ENCODE results near the gene ALDH7A1.
A peak's percentile ranks its signal among the peaks of the same experiment; 100 is the strongest.
"Not testable (repeated sequence)": the region's sequence is repeated elsewhere in the genome, so short reads cannot be mapped to it uniquely, and the experiment has no call there.

Gene ALDH7A1

DNA sequence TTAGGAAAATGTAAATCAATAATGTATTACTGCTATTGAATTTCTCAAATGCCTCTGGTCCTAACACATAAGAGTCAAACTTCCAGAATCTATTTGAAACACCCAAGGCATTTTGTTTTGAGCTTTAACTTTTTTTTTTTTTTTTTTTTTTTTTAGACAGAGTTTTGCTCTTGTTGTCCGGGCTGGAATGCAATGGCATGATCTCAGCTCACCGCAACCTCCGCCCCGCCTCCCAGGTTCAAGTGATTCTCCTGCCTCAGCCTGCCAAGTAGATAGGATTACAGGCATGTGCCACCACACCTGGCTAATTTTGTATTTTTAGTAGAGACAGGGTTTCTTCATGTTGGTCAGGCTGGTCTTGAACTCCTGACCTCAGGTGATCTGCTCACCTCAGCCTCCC, 75.8 kb downstream of the ALDH7A1 start:
- not testable (repeated sequence) for H3K27ac Mint-ChIP-seq; H3K36me3 Mint-ChIP-seq (ENCODE audit: insufficient read depth); H3K4me3 Mint-ChIP-seq; H3K4me1 Mint-ChIP-seq (ENCODE audit: low read depth in 2 of 2); ATAC-seq (replicated peaks); DNase-seq; H3K9me3 Mint-ChIP-seq
- peaks cover 7 to 11% of the 10 kb centered on the region in 2 donors for H3K27me3 Mint-ChIP-seq

DNA sequence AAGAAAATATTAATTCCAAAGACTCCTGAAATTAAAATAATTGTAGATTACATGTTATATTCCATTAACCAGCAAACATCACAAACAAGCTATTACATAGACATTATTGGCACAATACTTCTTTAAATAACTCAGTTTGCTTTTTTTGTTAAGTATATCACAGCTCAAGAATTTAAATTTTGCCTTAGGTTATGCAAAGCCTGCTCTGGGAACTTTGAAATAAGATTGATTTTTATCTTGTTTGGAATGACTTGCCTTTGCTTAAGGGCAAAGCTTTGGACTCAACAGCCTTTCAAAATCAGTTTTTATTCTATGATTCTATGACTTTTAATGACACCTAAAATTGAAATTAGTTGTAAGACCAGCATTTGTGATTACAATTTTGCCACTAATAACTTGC, 78.2 kb downstream of the ALDH7A1 start:
- no peak for ATAC-seq (replicated peaks)
- no peak overlapping the region for H3K27ac Mint-ChIP-seq
- H3K4me1 Mint-ChIP-seq (ENCODE audit: low read depth in 2 of 2), result peaks cover 0 to 3% of the 10 kb centered on the region in 2 donors
- H3K9me3 Mint-ChIP-seq, result no peaks in the 10 kb centered on the region
- H3K27me3 Mint-ChIP-seq, result peaks cover 6 to 11% of the 10 kb centered on the region in 2 donors
- H3K4me3 Mint-ChIP-seq, result no peak overlapping the region
- no peaks in the 10 kb centered on the region for H3K36me3 Mint-ChIP-seq (ENCODE audit: insufficient read depth)
- no peak for DNase-seq

DNA sequence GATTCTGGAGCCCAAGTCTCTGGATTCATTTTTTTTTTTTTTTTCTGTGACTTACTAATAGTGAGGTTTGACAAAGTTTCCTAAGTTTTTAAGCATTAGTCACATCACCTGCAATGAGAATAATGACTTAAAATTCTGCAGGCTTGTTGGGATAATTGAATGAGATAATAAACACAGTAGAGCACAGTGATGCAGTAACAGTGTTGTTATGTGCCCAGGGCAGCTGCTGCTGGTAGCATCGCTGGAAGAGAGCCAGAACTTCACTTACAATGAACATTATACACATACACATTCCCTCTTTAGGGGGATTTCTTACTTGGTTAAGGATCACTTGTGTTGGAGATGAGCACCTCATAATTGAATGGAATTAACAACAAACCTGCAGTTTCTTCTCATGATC, 78.9 kb downstream of the ALDH7A1 start:
- no peak for DNase-seq
- Mint-ChIP-seq H3K4me3 (no peak overlapping the region), H3K36me3 (ENCODE audit: insufficient read depth) (no peaks in the 10 kb centered on the region), H3K4me1 (ENCODE audit: low read depth in 2 of 2) (peaks cover 0 to 3% of the 10 kb centered on the region in 2 donors), H3K9me3 (no peaks in the 10 kb centered on the region), H3K27me3 (peaks cover 6 to 11% of the 10 kb centered on the region in 2 donors), H3K27ac (no peak overlapping the region)
- ATAC-seq (replicated peaks), result no peak

DNA sequence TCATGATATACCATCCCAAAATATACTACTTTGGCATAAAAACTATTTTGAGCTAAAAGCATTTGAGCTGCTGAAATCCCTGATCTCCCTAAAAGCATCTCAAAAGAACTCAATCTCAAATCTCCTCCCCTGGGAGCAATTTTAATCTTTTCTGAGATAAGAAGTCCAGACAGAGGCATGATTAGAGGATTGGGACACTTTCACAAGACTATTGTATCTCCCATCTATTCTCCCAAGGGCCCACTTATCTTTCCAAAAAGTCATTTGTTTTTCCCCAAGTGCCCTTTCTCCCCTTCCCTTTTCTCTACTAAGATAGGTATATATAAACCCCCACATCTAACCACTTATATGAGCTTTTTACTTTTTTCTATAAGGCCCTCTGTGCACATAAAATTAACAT, 79.7 kb downstream of the ALDH7A1 start:
- H3K36me3 Mint-ChIP-seq (ENCODE audit: insufficient read depth), result no peaks in the 10 kb centered on the region
- no peak overlapping the region for H3K27ac Mint-ChIP-seq
- no peaks in the 10 kb centered on the region for H3K9me3 Mint-ChIP-seq
- no peak for ATAC-seq (replicated peaks)
- peaks cover 0 to 9% of the 10 kb centered on the region in 2 donors for H3K4me1 Mint-ChIP-seq (ENCODE audit: low read depth in 2 of 2)
- peaks cover 6 to 11% of the 10 kb centered on the region in 2 donors for H3K27me3 Mint-ChIP-seq
- no peak for DNase-seq
- no peak overlapping the region for H3K4me3 Mint-ChIP-seq

DNA sequence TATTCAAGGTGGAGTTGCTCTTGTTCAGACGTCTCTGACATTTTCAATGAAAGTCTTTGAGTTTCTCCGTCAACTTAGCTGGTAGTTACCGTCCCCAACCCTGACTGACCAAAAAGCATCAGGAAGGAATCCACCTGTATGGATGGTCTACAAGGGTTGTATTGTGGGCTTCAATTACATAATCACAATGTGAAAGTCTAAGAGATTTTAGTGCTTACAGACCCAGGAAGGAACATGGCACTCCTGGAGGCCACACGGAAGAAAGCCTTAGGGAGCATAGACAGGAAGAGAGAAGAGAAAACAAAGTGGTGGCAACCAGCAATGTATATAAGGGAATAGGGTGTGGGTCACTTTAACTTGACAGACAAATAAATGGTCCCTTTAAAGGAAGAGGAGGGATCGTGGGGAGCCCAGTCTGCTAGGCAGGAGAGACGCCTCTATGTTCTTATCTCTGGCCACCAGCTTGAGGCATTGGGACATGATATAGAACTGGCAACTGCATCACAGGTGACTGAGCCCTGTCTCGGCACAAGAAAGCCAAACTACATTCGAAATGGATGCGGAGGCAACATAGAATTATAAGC, 80.4 kb downstream of the ALDH7A1 start:
- H3K4me3 Mint-ChIP-seq, result no peak overlapping the region
- peaks cover 0 to 9% of the 10 kb centered on the region in 2 donors for H3K4me1 Mint-ChIP-seq (ENCODE audit: low read depth in 2 of 2)
- no peak overlapping the region for H3K27ac Mint-ChIP-seq

GRCh38 chr5:126514131-126514557, 80.9 kb downstream of the ALDH7A1 start:
- DNase-seq (no peak), ATAC-seq (replicated peaks) (no peak)
- H3K27me3 Mint-ChIP-seq, result no peaks in the 10 kb centered on the region
- peaks cover under 1 to 9% of the 10 kb centered on the region in 2 donors for H3K4me1 Mint-ChIP-seq (ENCODE audit: low read depth in 2 of 2)
- no peaks in the 10 kb centered on the region for H3K36me3 Mint-ChIP-seq (ENCODE audit: insufficient read depth)
- H3K27ac Mint-ChIP-seq, result no peak overlapping the region
- no peak overlapping the region for H3K4me3 Mint-ChIP-seq
- H3K9me3 Mint-ChIP-seq, result no peaks in the 10 kb centered on the region

More for the DNA sequence above, 80.4 kb downstream of the ALDH7A1 start:
- DNase-seq (no peak), ATAC-seq (replicated peaks) (no peak)
- H3K9me3 Mint-ChIP-seq, result no peaks in the 10 kb centered on the region
- H3K27me3 Mint-ChIP-seq, result peaks cover 4 to 5% of the 10 kb centered on the region in 2 donors
- no peaks in the 10 kb centered on the region for H3K36me3 Mint-ChIP-seq (ENCODE audit: insufficient read depth)

DNA sequence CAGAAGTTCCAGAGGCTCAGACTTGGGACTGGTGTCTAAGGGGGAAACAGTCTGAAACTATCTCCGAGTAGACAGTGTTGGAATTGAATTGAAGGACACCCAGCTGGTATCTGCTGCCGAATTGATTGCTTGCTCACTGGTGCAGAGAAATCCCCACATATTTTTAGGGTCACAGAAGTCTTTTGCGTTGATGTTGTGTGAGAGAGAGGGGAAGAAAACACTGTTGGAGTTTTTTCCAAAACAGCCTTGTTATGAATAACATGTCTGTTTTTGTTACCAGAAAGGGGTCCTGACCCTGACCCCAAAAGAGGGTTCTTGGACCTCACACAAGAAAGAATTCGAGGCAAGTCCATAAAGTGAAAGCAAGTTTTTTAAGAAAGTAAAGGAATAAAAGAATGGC, 81.3 kb downstream of the ALDH7A1 start:
- H3K27me3 Mint-ChIP-seq, result no peaks in the 10 kb centered on the region
- ATAC-seq (replicated peaks), result no peak
- no peak overlapping the region for H3K4me3 Mint-ChIP-seq
- H3K27ac Mint-ChIP-seq, result no peak overlapping the region
- no peaks in the 10 kb centered on the region for H3K36me3 Mint-ChIP-seq (ENCODE audit: insufficient read depth)
- no peaks in the 10 kb centered on the region for H3K9me3 Mint-ChIP-seq
- DNase-seq, result no peak
- H3K4me1 Mint-ChIP-seq (ENCODE audit: low read depth in 2 of 2), result peaks cover 5 to 14% of the 10 kb centered on the region in 2 donors

- Mint-ChIP-seq H3K36me3 (ENCODE audit: insufficient read depth) (no peaks in the 10 kb centered on the region), H3K27me3 (no peaks in the 10 kb centered on the region), H3K27ac (no peak overlapping the region), H3K4me3 (no peak overlapping the region), H3K9me3 (no peaks in the 10 kb centered on the region), H3K4me1 (ENCODE audit: low read depth in 2 of 2) (peaks cover 9 to 18% of the 10 kb centered on the region in 2 donors)
- DNase-seq, result no peak
- no peak for ATAC-seq (replicated peaks)
Measured at GRCh38 chr5:126513302-126513701, 81.7 kb downstream of the ALDH7A1 start.

DNA sequence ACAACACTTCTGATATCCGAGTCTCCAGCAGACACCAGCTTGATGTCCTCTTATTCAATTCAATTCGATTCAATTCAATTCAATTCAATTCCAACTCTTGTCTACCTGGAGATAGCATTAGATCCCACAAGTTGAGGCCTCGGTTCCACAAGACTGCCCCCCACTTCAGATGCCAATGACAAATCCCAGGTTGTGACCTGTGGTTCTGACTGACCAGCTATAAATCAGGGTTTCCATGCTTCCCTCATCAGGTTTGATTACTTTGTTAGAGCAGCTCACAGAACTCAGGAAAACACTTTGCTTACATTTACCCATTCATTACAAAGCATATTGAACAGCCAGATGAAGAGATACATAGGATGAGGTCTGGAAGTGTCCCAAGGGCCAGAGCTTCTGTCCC, 82.6 kb downstream of the ALDH7A1 start:
- H3K36me3 Mint-ChIP-seq (ENCODE audit: insufficient read depth), result no peaks in the 10 kb centered on the region
- H3K27ac Mint-ChIP-seq, result no peak overlapping the region
- no peaks in the 10 kb centered on the region for H3K9me3 Mint-ChIP-seq
- no peak overlapping the region for H3K4me3 Mint-ChIP-seq
- H3K27me3 Mint-ChIP-seq, result no peaks in the 10 kb centered on the region
- H3K4me1 Mint-ChIP-seq (ENCODE audit: low read depth in 2 of 2), result peaks cover 9 to 25% of the 10 kb centered on the region in 2 donors
- ATAC-seq (replicated peaks), result no peak
- no peak for DNase-seq

DNA sequence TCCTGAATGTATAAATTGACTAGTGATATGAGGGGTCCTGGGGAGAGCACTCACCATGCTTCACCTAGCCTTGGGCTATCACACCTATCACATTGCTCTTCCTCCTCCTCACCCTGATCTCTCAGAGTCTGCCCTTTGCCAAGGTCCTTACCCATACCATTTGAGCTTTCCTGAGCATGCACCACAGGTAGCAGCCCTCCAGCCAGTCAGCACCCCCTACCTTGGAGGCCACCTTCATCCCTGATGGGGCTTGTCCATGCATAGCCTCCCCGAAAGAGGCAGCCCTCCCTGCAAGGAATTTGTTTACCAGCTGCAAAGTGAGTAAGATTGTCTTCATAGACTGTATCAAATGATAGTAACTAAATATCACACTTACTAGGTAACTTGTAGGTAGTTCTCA, 83.1 kb downstream of the ALDH7A1 start:
- H3K36me3 Mint-ChIP-seq (ENCODE audit: insufficient read depth), result no peaks in the 10 kb centered on the region
- no peak overlapping the region for H3K27ac Mint-ChIP-seq

GRCh38 chr5:126509339-126509738, 85.7 kb downstream of the ALDH7A1 start:
- no peak for DNase-seq

More for the DNA sequence above, 83.1 kb downstream of the ALDH7A1 start:
- H3K9me3 Mint-ChIP-seq, result no peaks in the 10 kb centered on the region
- no peak for ATAC-seq (replicated peaks)
- peaks cover 9 to 25% of the 10 kb centered on the region in 2 donors for H3K4me1 Mint-ChIP-seq (ENCODE audit: low read depth in 2 of 2)
- H3K4me3 Mint-ChIP-seq, result no peak overlapping the region
- no peak for DNase-seq
- no peaks in the 10 kb centered on the region for H3K27me3 Mint-ChIP-seq

DNA sequence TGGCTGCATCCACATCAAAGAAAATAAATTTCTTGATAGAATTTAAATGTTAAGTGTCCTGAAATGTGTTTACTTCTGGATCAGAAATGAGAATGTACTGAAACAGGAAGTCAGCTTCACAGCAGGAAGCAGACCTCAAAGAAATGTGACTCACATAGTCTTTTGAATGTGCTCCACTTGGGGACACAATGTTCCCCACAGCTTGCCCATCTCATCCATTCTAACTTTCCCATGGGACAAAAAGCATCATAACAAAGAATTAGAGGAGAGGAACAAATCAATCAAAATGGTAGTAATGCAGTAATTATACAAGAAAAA, 86.1 kb downstream of the ALDH7A1 start:
- Mint-ChIP-seq H3K9me3 (no peaks in the 10 kb centered on the region), H3K4me3 (peak overlapping the region; percentile 60 to 76)
- ATAC-seq (replicated peaks), result peak; percentile 84

More at GRCh38 chr5:126509339-126509738, 85.7 kb downstream of the ALDH7A1 start:
- no peak for ATAC-seq (replicated peaks)
- Mint-ChIP-seq H3K4me1 (ENCODE audit: low read depth in 2 of 2) (peaks cover 9 to 25% of the 10 kb centered on the region in 2 donors), H3K27ac (peak overlapping the region; percentile 86 to 89), H3K4me3 (peak overlapping the region in 1 of 2 donors; percentile 60), H3K9me3 (no peaks in the 10 kb centered on the region), H3K27me3 (no peaks in the 10 kb centered on the region), H3K36me3 (ENCODE audit: insufficient read depth) (no peaks in the 10 kb centered on the region)

GRCh38 chr5:126508251-126508961, 86.6 kb downstream of the ALDH7A1 start:
- no peaks in the 10 kb centered on the region for H3K27me3 Mint-ChIP-seq
- H3K9me3 Mint-ChIP-seq, result no peaks in the 10 kb centered on the region
- peaks cover 9 to 27% of the 10 kb centered on the region in 2 donors for H3K4me1 Mint-ChIP-seq (ENCODE audit: low read depth in 2 of 2)
- H3K27ac Mint-ChIP-seq, result peak overlapping the region; percentile 86 to 89
- no peaks in the 10 kb centered on the region for H3K36me3 Mint-ChIP-seq (ENCODE audit: insufficient read depth)
- H3K4me3 Mint-ChIP-seq, result peak overlapping the region; percentile 60 to 76
- DNase-seq (no peak), ATAC-seq (replicated peaks) (peak; percentile 56)

More for the DNA sequence above, 86.1 kb downstream of the ALDH7A1 start:
- Mint-ChIP-seq H3K36me3 (ENCODE audit: insufficient read depth) (no peaks in the 10 kb centered on the region), H3K27ac (peak overlapping the region; percentile 86 to 89), H3K27me3 (no peaks in the 10 kb centered on the region), H3K4me1 (ENCODE audit: low read depth in 2 of 2) (peaks cover 9 to 27% of the 10 kb centered on the region in 2 donors)
- no peak for DNase-seq

DNA sequence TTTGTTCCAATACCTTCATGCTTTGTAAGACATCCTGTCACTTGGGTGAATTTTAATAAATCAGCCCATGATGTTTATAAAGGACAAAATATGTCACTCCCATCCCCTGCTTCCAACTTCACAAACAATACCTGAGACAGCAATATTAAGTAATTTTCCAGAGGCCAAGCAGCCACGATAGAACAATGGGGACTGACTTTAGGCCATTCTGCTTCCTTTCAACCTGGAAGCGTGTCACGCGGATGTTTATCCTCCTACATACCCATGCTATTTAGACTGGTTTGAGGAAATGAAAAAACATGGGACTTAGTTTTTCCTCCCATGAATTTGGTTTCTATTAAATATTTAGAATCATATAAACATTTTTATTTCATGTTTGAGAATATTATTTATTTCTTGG, 88.9 kb downstream of the ALDH7A1 start:
- Mint-ChIP-seq H3K27ac (no peak overlapping the region), H3K27me3 (no peaks in the 10 kb centered on the region), H3K36me3 (ENCODE audit: insufficient read depth) (no peaks in the 10 kb centered on the region), H3K9me3 (no peaks in the 10 kb centered on the region), H3K4me1 (ENCODE audit: low read depth in 2 of 2) (peaks cover 9 to 24% of the 10 kb centered on the region in 2 donors), H3K4me3 (no peak overlapping the region)
- ATAC-seq (replicated peaks), result no peak
- no peak for DNase-seq
